ENCODE results near the gene ZNF574. TPM values are rescaled to one million over a fixed set of nuclear protein-coding genes. Genes with fewer than 3 reads are reported as not detected.

Gene ZNF574, protein sequence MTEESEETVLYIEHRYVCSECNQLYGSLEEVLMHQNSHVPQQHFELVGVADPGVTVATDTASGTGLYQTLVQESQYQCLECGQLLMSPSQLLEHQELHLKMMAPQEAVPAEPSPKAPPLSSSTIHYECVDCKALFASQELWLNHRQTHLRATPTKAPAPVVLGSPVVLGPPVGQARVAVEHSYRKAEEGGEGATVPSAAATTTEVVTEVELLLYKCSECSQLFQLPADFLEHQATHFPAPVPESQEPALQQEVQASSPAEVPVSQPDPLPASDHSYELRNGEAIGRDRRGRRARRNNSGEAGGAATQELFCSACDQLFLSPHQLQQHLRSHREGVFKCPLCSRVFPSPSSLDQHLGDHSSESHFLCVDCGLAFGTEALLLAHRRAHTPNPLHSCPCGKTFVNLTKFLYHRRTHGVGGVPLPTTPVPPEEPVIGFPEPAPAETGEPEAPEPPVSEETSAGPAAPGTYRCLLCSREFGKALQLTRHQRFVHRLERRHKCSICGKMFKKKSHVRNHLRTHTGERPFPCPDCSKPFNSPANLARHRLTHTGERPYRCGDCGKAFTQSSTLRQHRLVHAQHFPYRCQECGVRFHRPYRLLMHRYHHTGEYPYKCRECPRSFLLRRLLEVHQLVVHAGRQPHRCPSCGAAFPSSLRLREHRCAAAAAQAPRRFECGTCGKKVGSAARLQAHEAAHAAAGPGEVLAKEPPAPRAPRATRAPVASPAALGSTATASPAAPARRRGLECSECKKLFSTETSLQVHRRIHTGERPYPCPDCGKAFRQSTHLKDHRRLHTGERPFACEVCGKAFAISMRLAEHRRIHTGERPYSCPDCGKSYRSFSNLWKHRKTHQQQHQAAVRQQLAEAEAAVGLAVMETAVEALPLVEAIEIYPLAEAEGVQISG
- 17.3 and 27.0 TPM in 2 replicates for total RNA-seq

DNA sequence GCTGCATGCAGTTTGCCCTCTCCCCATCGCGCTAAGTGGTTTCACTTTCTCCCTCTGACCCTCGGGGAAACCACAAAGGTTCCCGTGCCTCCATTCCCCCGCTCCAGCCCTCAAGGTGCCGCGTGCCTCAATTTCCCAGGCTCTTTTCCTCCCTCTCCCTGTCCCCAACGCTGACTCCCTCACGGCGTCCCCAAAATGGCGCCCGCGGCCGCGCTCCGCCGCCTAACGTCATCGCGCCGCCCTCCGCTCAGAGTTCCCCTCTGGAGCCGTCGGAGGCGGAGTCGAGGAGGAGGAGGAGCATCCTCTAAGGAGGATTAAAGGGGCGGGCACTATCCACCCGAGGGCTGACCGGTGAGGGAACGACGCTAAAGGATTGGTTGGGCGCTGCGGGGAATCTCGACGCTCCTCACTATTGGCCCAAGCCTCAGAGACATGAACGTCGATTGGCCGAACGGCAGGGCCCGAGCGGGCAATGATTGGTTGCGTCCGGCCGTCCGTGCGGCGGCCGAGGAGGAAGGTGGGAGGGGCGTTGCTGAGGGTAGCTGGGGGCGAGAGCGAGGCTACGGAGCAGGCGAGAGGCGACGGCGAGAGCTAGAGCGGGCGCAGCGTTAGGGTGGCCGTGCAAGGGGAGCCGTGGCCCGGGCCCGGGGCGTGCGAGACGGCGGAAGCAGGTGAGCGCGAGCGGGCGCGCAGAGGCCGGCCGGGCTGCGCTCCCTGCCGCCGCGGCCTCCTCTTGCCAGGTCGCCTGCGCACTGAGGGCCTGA, at the start of gene ZNF574:
Gene ZNF574, plus strand, starts transcription at position 551 of the 764 bp plus-strand sequence. CDS start 2,441 bp downstream, outside the sequence.
- TF ChIP-seq, protein P1, sequence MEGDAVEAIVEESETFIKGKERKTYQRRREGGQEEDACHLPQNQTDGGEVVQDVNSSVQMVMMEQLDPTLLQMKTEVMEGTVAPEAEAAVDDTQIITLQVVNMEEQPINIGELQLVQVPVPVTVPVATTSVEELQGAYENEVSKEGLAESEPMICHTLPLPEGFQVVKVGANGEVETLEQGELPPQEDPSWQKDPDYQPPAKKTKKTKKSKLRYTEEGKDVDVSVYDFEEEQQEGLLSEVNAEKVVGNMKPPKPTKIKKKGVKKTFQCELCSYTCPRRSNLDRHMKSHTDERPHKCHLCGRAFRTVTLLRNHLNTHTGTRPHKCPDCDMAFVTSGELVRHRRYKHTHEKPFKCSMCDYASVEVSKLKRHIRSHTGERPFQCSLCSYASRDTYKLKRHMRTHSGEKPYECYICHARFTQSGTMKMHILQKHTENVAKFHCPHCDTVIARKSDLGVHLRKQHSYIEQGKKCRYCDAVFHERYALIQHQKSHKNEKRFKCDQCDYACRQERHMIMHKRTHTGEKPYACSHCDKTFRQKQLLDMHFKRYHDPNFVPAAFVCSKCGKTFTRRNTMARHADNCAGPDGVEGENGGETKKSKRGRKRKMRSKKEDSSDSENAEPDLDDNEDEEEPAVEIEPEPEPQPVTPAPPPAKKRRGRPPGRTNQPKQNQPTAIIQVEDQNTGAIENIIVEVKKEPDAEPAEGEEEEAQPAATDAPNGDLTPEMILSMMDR (IDR thresholded peaks at IDR 0.05; ENCODE audit: insufficient read depth, low read length, poor library complexity, severe bottlenecking), result no peak
- Histone ChIP-seq H3K27me3 (ENCODE audit: control insufficient read depth, insufficient read depth, low read length) (no peaks in the 10 kb centered on the region), H3K36me3 (ENCODE audit: control insufficient read depth, insufficient read depth, low read length) (peaks cover 1% of the 10 kb centered on the region), H3K4me3 (ENCODE audit: low read depth, low read length) (peak within 1 kb of the TSS; percentile 75)
- DNase-seq (ENCODE audit: low read depth), result peak; percentile 96

DNA sequence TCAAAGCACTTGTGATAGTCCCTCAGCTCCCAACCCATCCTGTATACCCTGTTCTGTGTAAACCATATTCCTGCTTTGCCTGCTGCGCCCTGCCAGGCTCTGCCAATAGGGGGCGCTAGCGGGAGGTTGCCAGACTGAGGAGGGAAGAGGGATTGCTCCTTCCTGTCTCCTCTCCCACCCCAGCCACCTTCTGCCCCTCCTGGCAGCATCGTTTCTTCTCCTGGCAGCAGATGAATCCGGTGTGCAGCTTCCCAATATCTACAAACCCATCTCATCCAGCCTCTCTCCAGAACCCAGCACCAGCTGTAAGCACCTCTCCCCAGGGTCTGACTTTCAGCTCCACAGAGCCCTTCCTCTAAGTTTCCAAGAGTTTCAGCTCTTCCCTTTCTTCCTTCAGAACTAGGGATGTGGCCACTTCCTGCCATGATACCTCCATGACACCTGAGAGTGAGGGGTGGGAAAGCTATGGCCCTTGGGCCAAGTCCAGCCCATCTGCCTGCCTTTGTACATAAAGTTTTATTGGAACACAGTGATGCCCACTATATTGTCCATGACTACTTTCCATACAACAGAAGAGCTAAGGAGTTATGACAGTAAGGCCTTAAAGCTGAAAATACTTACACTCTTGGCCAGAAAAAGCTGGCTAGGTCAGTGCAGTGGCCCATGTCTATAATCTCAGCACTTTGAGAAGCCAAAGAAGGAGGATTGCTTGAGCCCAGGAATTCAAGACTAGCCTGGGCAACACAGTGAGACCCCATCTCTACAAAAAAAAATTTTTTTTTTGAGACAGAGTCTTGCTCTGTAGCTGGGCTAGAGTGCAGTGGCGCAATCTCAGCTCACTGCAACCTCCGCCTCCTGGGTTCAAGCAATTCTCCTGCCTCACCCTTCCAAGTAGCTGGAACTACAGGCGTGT, 47.4 kb upstream of the ZNF574 start:
- no peak overlapping the region for H3K4me3 ChIP-seq (ENCODE audit: low read depth, low read length)

DNA sequence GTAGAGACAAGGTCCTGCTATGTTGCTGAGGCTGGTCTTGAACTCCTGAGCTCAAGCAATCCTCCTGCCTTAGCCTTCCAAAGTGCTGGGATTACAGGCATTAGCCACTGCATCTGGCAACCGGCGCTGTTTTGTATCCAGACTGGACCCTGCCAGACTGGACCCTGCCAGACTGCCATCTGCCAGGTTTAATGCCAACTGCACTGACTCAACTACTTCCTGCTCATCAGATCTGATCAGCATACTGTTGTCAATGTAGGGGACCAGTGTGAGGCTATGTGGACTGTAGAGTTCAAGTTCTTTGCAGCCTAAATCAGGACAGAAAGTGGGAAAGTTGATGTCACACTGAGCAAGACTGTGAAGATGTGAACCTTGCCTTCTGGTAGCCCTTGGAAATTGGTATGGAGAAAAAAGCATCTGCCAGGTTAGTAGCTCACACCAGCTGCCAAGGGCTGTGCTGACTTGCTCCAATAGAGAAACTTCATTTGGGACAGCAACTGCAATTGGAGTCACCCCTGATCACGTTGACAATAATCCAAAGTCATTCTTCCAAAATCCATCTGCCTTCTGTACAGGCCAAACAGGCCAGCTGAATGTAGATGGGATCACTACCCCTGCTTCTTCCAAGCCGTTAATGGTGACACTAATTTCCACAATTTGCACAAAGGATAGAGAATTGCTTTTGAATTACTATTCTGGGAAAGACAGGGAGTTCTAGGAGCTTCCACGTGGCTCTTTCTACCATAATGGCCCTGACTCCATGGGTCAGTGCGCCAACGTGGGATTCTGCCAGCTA, 45.1 kb upstream of the ZNF574 start:
- H3K36me3 ChIP-seq (ENCODE audit: control insufficient read depth, insufficient read depth, low read length), result peaks cover 1% of the 10 kb centered on the region
- H3K27me3 ChIP-seq (ENCODE audit: control insufficient read depth, insufficient read depth, low read length), result no peaks in the 10 kb centered on the region
- no peak overlapping the region for H3K4me3 ChIP-seq (ENCODE audit: low read depth, low read length)
- DNase-seq (ENCODE audit: low read depth), result no peak
- TF ChIP-seq, protein P1 (IDR thresholded peaks at IDR 0.05; ENCODE audit: insufficient read depth, low read length, poor library complexity, severe bottlenecking), result no peak

More for the DNA sequence above, 47.4 kb upstream of the ZNF574 start:
- no peak for DNase-seq (ENCODE audit: low read depth)
- TF ChIP-seq, protein P1 (IDR thresholded peaks at IDR 0.05; ENCODE audit: insufficient read depth, low read length, poor library complexity, severe bottlenecking), result peak; percentile 67
- no peaks in the 10 kb centered on the region for H3K27me3 ChIP-seq (ENCODE audit: control insufficient read depth, insufficient read depth, low read length)
- H3K36me3 ChIP-seq (ENCODE audit: control insufficient read depth, insufficient read depth, low read length), result peaks cover 1% of the 10 kb centered on the region

DNA sequence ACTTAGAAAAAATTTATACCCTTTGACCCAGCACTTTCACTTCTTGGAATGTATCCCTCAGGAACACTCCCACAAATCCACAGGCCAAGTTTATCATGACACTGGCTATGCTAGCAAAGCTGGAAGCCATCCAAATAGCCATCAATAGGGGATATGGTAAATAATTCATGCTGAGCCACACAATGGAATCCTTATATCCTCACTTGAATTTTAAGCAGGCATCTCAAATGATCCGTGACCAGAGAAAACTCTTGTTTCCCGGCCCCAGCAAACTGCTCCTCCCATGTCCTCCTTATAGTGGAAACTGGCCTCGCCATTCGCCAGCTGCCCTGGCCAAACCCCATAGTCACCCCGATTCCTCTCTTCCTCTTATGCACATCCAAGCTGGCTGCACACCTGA, 43.5 kb upstream of the ZNF574 start:
- H3K27me3 ChIP-seq (ENCODE audit: control insufficient read depth, insufficient read depth, low read length), result no peaks in the 10 kb centered on the region
- H3K36me3 ChIP-seq (ENCODE audit: control insufficient read depth, insufficient read depth, low read length), result peaks cover 1% of the 10 kb centered on the region
- TF ChIP-seq, protein P1 (IDR thresholded peaks at IDR 0.05; ENCODE audit: insufficient read depth, low read length, poor library complexity, severe bottlenecking), result no peak
- no peak overlapping the region for H3K4me3 ChIP-seq (ENCODE audit: low read depth, low read length)
- DNase-seq (ENCODE audit: low read depth), result peak; percentile 41

Measured in kidney epithelial cell (primary cell).